SK-N-SH (cell line): Measurements from ENCODE around the gene HHLA2.

Experiments used
- CTCF ChIP-seq: fragments of 200-600 bp; sonication (generic); IDR thresholded peaks from 2 replicates; pipeline ENCODE4 v1.6.1; 2017; ENCODE audit warnings: antibody characterized with exemption, mild to moderate bottlenecking, moderate library complexity
- EZH2phosphoT487 ChIP-seq: fragments of 200-600 bp; sonication (generic); IDR thresholded peaks from 2 replicates; pipeline ENCODE4 v1.6.1; 2017; ENCODE audit warnings: low read depth, mixed run types, mild to moderate bottlenecking, antibody characterized with exemption, moderate library complexity, borderline replicate concordance
- GABPA ChIP-seq: IDR thresholded peaks from 2 replicates; pipeline ENCODE4 v1.4.0; 2012; ENCODE audit warnings: low read depth, mild to moderate bottlenecking
- GATA2 ChIP-seq: sonication (generic); formaldehyde crosslinking; IDR thresholded peaks from 2 replicates; pipeline ENCODE4 v1.5.0; 2020; ENCODE audit warnings: mild to moderate bottlenecking, missing genetic modification reagents
- IRF3 ChIP-seq: fragments of 150-350 bp; IDR thresholded peaks from 2 replicates; pipeline ENCODE4 v1.6.1; 2016; ENCODE audit warnings: mild to moderate bottlenecking, low read depth, low read length
- MAX ChIP-seq: IDR thresholded peaks from 2 replicates; pipeline ENCODE4 v1.4.0; 2012; ENCODE audit warnings: low read depth
- MXI1 ChIP-seq: IDR thresholded peaks from 2 replicates; pipeline ENCODE4 v1.6.1; 2012; ENCODE audit warnings: mild to moderate bottlenecking, low read depth, low read length, improper control_type of control experiment
- NRF1 ChIP-seq: IDR thresholded peaks from 2 replicates; pipeline ENCODE4 v1.6.1; 2012; ENCODE audit warnings: low read depth, mild to moderate bottlenecking, low read length
- RAD21 ChIP-seq: IDR thresholded peaks from 2 replicates; pipeline ENCODE4 v1.6.1; 2012; ENCODE audit warnings: mild to moderate bottlenecking, low read length
- RCOR1 ChIP-seq: fragments of 150-350 bp; IDR thresholded peaks from 2 replicates; pipeline ENCODE4 v1.6.1; 2017; ENCODE audit warnings: antibody characterized with exemption, low read length
- REST ChIP-seq: IDR thresholded peaks from 2 replicates; pipeline ENCODE4 v1.6.1; 2012; ENCODE audit warnings: mild to moderate bottlenecking, low read depth, low read length, moderate library complexity
- TAF1 ChIP-seq: IDR thresholded peaks from 2 replicates; pipeline ENCODE4 v1.6.1; 2012; ENCODE audit warnings: low read depth, mild to moderate bottlenecking, low read length, moderate library complexity, borderline replicate concordance
- TCF12 ChIP-seq: IDR thresholded peaks from 2 replicates; pipeline ENCODE4 v1.4.0; 2012
- USF1 ChIP-seq: IDR thresholded peaks from 2 replicates; pipeline ENCODE4 v1.4.0; 2012; ENCODE audit warnings: low read depth, borderline replicate concordance

GRCh38 chr3:108281670-108282069 lies 14.7 kb upstream of the HHLA2 start:
- no peak for TF ChIP-seq CTCF
- TF ChIP-seq TAF1, result no peak
- TF ChIP-seq USF1, result no peak
- no peak for TF ChIP-seq GABPA
- no peak for TF ChIP-seq NRF1
- no peak for TF ChIP-seq TCF12
- TF ChIP-seq REST, result no peak
- TF ChIP-seq MAX, result no peak
- no peak for TF ChIP-seq IRF3
- TF ChIP-seq RCOR1, result no peak
- TF ChIP-seq RAD21, result no peak
- TF ChIP-seq GATA2 (CRISPR knock-in tag), result no peak
- no peak for TF ChIP-seq MXI1
- no peak for TF ChIP-seq EZH2phosphoT487
